Right lobe of liver (tissue), 6 donors: ENCODE data around the gene RPTOR. TPM values are rescaled to one million over a fixed set of nuclear protein-coding genes. Genes with fewer than 3 reads are reported as not detected.

Experiments used
- ATAC-seq, 4 donors: fragments of 200-7000 bp; cut with Tn5 transposase; one replicate each; pipeline ENCODE4 v1.9.1; 2020; ENCODE audit warnings: mild to moderate bottlenecking in 4 of 4, moderate library complexity in 4 of 4
- DNase-seq, 3 donors: peaks; one replicate each; pipeline ENCODE4 v3.0.0-alpha.2; 2020
- H3K27ac ChIP-seq, 3 donors: fragments of 200-600 bp; one replicate each; pipeline ENCODE4 v1.8.0; 2022
- H3K27me3 ChIP-seq, 2 donors: fragments of 200-600 bp; one replicate each; pipeline ENCODE4 v1.8.0; 2022
- H3K36me3 ChIP-seq, 4 donors: fragments of 200-600 bp; sonication (generic) in 1 of 4; one replicate each; pipeline versions ENCODE4 v1.5.1 to v1.8.0; 2017 to 2022; ENCODE audit warnings: control low read depth in 1 of 4
- H3K4me1 ChIP-seq, 4 donors: fragments of 200-600 bp; sonication (generic) in 1 of 4; one replicate each; pipeline versions ENCODE4 v1.5.1 to v1.8.0; 2017 to 2022; ENCODE audit warnings: control low read depth in 1 of 4
- H3K4me3 ChIP-seq, 3 donors: fragments of 200-600 bp; one replicate each; pipeline ENCODE4 v1.8.0; 2022
- H3K9me3 ChIP-seq, 4 donors: fragments of 200-600 bp; sonication (generic) in 1 of 4; one replicate each; pipeline versions ENCODE4 v1.5.1 to v1.8.0; 2017 to 2022; ENCODE audit warnings: control low read depth in 1 of 4
- CTCF ChIP-seq, 4 donors: fragments of 200-600 bp in 3 of 4; fragments of 450-650 bp in 1 of 4; IDR thresholded peaks; one replicate each; pipeline versions ENCODE4 v1.5.1 to v1.8.0; 2016 to 2022; ENCODE audit warnings: antibody characterized with exemption in 4 of 4, mild to moderate bottlenecking in 2 of 4
- POLR2A ChIP-seq: fragments of 450-650 bp; IDR thresholded peaks from one replicate; pipeline ENCODE4 v1.6.1; 2017; ENCODE audit warnings: antibody characterized with exemption, mild to moderate bottlenecking
- WGBS: methylation state at CpG from one replicate; pipeline ENCODE4 v1.1.6; 2018; ENCODE audit warnings: low coverage, low lambda C conversion rate; ENCODE audit not compliant: insufficient coverage; ENCODE audit errors: missing lambda C conversion rate; 5-methylcytosine and 5-hydroxymethylcytosine counted together
- intact Hi-C, 2 donors: fragments of 100-400 bp; cut with DNase I; formaldehyde crosslinking; loops; one replicate each; pipeline versions ENCODE4 v1.11.2 to v1.14.1; 2022
- total RNA-seq, 6 experiments: library from RNA; depleted of rRNA in 2 of 6; stranded (reverse); fragments of >200 nt in 2 of 6; fragmentation: NEBNext Ultra II Directional in 3 of 6; extraction: Animal tissue kit (Norgen Biotek cat#: 25700) in 3 of 6; gene quantifications; one replicate each; pipeline versions ENCODE4 v1.1.0 to v1.2.4, GENCODE V29; 2016 to 2023
- donor health status: DM: no; HTN: yes; CAD: no.
- donor health status: DM: no; HTN: no; CAD: no.
- donor health status: DM: no; HTN: no; CAD: no.
- donor health status: DM: no; HTN: yes; CAD: no.
- donor health status: DM: no; HTN: yes; CAD: no.

The RPTOR gene
- total RNA-seq, 6 experiments from 2014 or later, result 13.1 to 24.0 (median 15.5) TPM

- Histone ChIP-seq H3K27ac (no peak overlapping the region), H3K4me3 (no peak overlapping the region), H3K9me3 (no peaks in the 10 kb centered on the region), H3K36me3 (no peaks in the 10 kb centered on the region), H3K4me1 (no peaks in the 10 kb centered on the region), H3K27me3 (no peaks in the 10 kb centered on the region)
- ATAC-seq (no peak), DNase-seq (no peak)
- WGBS, result 89% methylated on average over 9 of the region's 9 CpGs
- no peak for TF ChIP-seq POLR2A
- no peak for TF ChIP-seq CTCF (IDR thresholded peaks at IDR 0.05)
- intact Hi-C loops, result no loop called here
These were observed 73.7 kb downstream of the RPTOR start for GRCh38 chr17:80618304-80618703.

- WGBS, result 93% methylated on average over 2 of the region's 9 CpGs
These were observed 75.0 kb downstream of the RPTOR start for GRCh38 chr17:80619535-80620235.

GRCh38 chr17:80621335-80621996 is 76.8 kb downstream of the RPTOR start:
- no peaks in the 10 kb centered on the region for H3K36me3 ChIP-seq
- H3K4me3 ChIP-seq, result no peak overlapping the region
- ATAC-seq (peak in 1 of 4 donors; percentile 13), DNase-seq (no peak)
- H3K4me1 ChIP-seq, result no peaks in the 10 kb centered on the region
- intact Hi-C loops, result no loop called here
- H3K27me3 ChIP-seq, result no peaks in the 10 kb centered on the region
- no peaks in the 10 kb centered on the region for H3K9me3 ChIP-seq
- TF ChIP-seq CTCF (IDR thresholded peaks at IDR 0.05) (no peak), POLR2A (no peak)
- H3K27ac ChIP-seq, result no peak overlapping the region
- 94% methylated on average over 12 of the region's 25 CpGs for WGBS

More at GRCh38 chr17:80619535-80620235, 75.0 kb downstream of the RPTOR start:
- no peaks in the 10 kb centered on the region for H3K9me3 ChIP-seq
- TF ChIP-seq CTCF (IDR thresholded peaks at IDR 0.05), result no peak
- no peak for TF ChIP-seq POLR2A
- H3K27me3 ChIP-seq, result no peaks in the 10 kb centered on the region
- H3K4me1 ChIP-seq, result no peaks in the 10 kb centered on the region
- H3K27ac ChIP-seq, result no peak overlapping the region
- H3K4me3 ChIP-seq, result no peak overlapping the region
- no peak for ATAC-seq
- DNase-seq, result no peak
- H3K36me3 ChIP-seq, result no peaks in the 10 kb centered on the region
- intact Hi-C loops, result no loop called here

- no peak overlapping the region for H3K27ac ChIP-seq
- ATAC-seq, result no peak
- TF ChIP-seq POLR2A (no peak), CTCF (IDR thresholded peaks at IDR 0.05) (no peak)
- no peaks in the 10 kb centered on the region for H3K27me3 ChIP-seq
- H3K4me1 ChIP-seq, result no peaks in the 10 kb centered on the region
- DNase-seq, result no peak
- H3K9me3 ChIP-seq, result no peaks in the 10 kb centered on the region
- intact Hi-C loops, result no loop called here
- 48% methylated on average over 3 of the region's 3 CpGs for WGBS
- H3K36me3 ChIP-seq, result no peaks in the 10 kb centered on the region
- no peak overlapping the region for H3K4me3 ChIP-seq
These were observed 77.3 kb downstream of the RPTOR start for GRCh38 chr17:80621997-80622357.
